Measurements from ENCODE around the gene BST2. TPM values are rescaled to one million over a fixed set of nuclear protein-coding genes. Genes with fewer than 3 reads are reported as not detected.
A peak's percentile ranks its signal among the peaks of the same experiment; 100 is the strongest.

Gene BST2
- total RNA-seq, 1 donor from 2014 or later, result 97.8 TPM

- TF ChIP-seq, protein P1, sequence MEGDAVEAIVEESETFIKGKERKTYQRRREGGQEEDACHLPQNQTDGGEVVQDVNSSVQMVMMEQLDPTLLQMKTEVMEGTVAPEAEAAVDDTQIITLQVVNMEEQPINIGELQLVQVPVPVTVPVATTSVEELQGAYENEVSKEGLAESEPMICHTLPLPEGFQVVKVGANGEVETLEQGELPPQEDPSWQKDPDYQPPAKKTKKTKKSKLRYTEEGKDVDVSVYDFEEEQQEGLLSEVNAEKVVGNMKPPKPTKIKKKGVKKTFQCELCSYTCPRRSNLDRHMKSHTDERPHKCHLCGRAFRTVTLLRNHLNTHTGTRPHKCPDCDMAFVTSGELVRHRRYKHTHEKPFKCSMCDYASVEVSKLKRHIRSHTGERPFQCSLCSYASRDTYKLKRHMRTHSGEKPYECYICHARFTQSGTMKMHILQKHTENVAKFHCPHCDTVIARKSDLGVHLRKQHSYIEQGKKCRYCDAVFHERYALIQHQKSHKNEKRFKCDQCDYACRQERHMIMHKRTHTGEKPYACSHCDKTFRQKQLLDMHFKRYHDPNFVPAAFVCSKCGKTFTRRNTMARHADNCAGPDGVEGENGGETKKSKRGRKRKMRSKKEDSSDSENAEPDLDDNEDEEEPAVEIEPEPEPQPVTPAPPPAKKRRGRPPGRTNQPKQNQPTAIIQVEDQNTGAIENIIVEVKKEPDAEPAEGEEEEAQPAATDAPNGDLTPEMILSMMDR (IDR thresholded peaks at IDR 0.05; ENCODE audit: unreplicated experiment), result no peak
- peak within 1 kb of the TSS; percentile 93 for H3K4me3 Mint-ChIP-seq (ENCODE audit: unreplicated experiment)
- peaks cover 3% of the 10 kb centered on the region for H3K9me3 Mint-ChIP-seq (ENCODE audit: unreplicated experiment)
- peak; percentile 97 for DNase-seq (ENCODE audit: low spot score)
- H3K27me3 Mint-ChIP-seq (ENCODE audit: unreplicated experiment), result peaks cover 11% of the 10 kb centered on the region
- H3K27ac Mint-ChIP-seq (ENCODE audit: unreplicated experiment), result peak within 1 kb of the TSS; percentile 90
- peaks cover 8% of the 10 kb centered on the region for H3K36me3 Mint-ChIP-seq (ENCODE audit: low read depth, unreplicated experiment)
- H3K4me1 Mint-ChIP-seq (ENCODE audit: unreplicated experiment), result peaks cover 26% of the 10 kb centered on the region
These were observed 14.4 kb upstream of the BST2 start, which contains the start of gene MVB12A for GRCh38 chr19:17419621-17420474. MVB12A (plus strand) TSS chr19:17420047; CDS start chr19:17420136, 89 bp downstream.

- Mint-ChIP-seq H3K27me3 (ENCODE audit: unreplicated experiment) (peaks cover 11% of the 10 kb centered on the region), H3K4me1 (ENCODE audit: unreplicated experiment) (peaks cover 26% of the 10 kb centered on the region), H3K27ac (ENCODE audit: unreplicated experiment) (peak overlapping the region; percentile 90), H3K9me3 (ENCODE audit: unreplicated experiment) (peaks cover 3% of the 10 kb centered on the region), H3K4me3 (ENCODE audit: unreplicated experiment) (peak overlapping the region; percentile 85), H3K36me3 (ENCODE audit: low read depth, unreplicated experiment) (peaks cover 8% of the 10 kb centered on the region)
- no peak for DNase-seq (ENCODE audit: low spot score)
- TF ChIP-seq, protein P1 (IDR thresholded peaks at IDR 0.05; ENCODE audit: unreplicated experiment), result no peak
These were observed 13.8 kb upstream of the BST2 start for GRCh38 chr19:17419154-17419620.

DNA sequence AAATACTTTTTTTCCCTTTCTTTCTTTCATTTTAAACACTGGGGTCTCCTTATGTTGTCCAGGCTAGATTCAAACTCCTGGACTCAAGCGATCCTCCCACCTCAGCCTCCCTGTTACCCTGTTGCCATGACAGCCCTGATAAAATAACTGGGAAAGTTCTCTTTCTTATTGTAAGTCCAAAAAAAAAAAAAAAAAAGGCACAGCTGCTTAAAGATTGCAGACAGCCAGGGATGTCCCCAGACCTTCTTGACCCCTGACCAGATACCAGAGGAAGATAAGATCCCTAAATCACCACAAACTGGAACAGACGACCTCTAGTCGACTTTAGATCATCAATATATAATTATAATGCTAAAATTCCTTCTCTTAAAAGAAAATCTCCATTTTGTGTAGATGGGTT is 13.3 kb upstream of the BST2 start:
- H3K9me3 Mint-ChIP-seq (ENCODE audit: unreplicated experiment), result peaks cover 3% of the 10 kb centered on the region
- H3K27me3 Mint-ChIP-seq (ENCODE audit: unreplicated experiment), result peaks cover 11% of the 10 kb centered on the region
- TF ChIP-seq, protein P1 (IDR thresholded peaks at IDR 0.05; ENCODE audit: unreplicated experiment), result no peak
- peak overlapping the region; percentile 90 for H3K27ac Mint-ChIP-seq (ENCODE audit: unreplicated experiment)
- DNase-seq (ENCODE audit: low spot score), result no peak
- peak overlapping the region; percentile 85 for H3K4me3 Mint-ChIP-seq (ENCODE audit: unreplicated experiment)
- peaks cover 26% of the 10 kb centered on the region for H3K4me1 Mint-ChIP-seq (ENCODE audit: unreplicated experiment)
- peaks cover 8% of the 10 kb centered on the region for H3K36me3 Mint-ChIP-seq (ENCODE audit: low read depth, unreplicated experiment)

- no peak for DNase-seq (ENCODE audit: low spot score)
- Mint-ChIP-seq H3K9me3 (ENCODE audit: unreplicated experiment) (no peaks in the 10 kb centered on the region), H3K27me3 (ENCODE audit: unreplicated experiment) (peaks cover 5% of the 10 kb centered on the region), H3K4me3 (ENCODE audit: unreplicated experiment) (peak overlapping the region; percentile 63), H3K27ac (ENCODE audit: unreplicated experiment) (peak overlapping the region; percentile 93), H3K36me3 (ENCODE audit: low read depth, unreplicated experiment) (no peaks in the 10 kb centered on the region), H3K4me1 (ENCODE audit: unreplicated experiment) (peaks cover 35% of the 10 kb centered on the region)
- TF ChIP-seq, protein P1 (IDR thresholded peaks at IDR 0.05; ENCODE audit: unreplicated experiment), result no peak
These were observed 9.7 kb upstream of the BST2 start for GRCh38 chr19:17415121-17415520.

DNA sequence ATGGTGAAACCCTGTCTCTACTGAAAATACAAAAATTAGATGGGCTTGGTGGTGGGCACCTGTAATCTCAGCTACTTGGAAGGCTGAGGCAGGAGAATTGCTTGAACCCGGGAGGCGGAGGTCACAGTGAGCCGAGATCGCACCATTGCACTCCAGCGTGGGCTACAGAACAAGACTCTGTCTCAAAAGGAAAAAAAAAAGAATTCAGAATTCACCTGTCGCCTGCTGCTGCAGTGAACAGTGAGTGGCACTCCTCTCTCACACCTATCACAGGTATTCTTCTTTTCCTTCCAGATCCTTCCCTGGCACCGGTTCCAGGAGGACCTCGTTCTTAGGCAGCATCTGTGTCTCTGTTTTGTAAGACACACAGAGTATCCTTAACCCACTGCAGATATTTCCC is 8.7 kb upstream of the BST2 start:
- H3K9me3 Mint-ChIP-seq (ENCODE audit: unreplicated experiment), result no peaks in the 10 kb centered on the region
- H3K27ac Mint-ChIP-seq (ENCODE audit: unreplicated experiment), result peak overlapping the region; percentile 98
- no peak overlapping the region for H3K4me3 Mint-ChIP-seq (ENCODE audit: unreplicated experiment)

More for the DNA sequence above, 8.7 kb upstream of the BST2 start:
- DNase-seq (ENCODE audit: low spot score), result no peak
- Mint-ChIP-seq H3K36me3 (ENCODE audit: low read depth, unreplicated experiment) (no peaks in the 10 kb centered on the region), H3K27me3 (ENCODE audit: unreplicated experiment) (peaks cover 5% of the 10 kb centered on the region), H3K4me1 (ENCODE audit: unreplicated experiment) (peaks cover 31% of the 10 kb centered on the region)
- TF ChIP-seq, protein P1 (IDR thresholded peaks at IDR 0.05; ENCODE audit: unreplicated experiment), result no peak
